ENCODE results near the gene TRPM3. TPM values are rescaled to one million over a fixed set of nuclear protein-coding genes. Genes with fewer than 3 reads are reported as not detected.

TRPM3 gene
- total RNA-seq, 1 experiment from 2014 or later, result not detected

GRCh38 chr9:70868661-70869652, 252.5 kb downstream of the TRPM3 start:
- H3K27me3 ChIP-seq (ENCODE audit: control insufficient read depth, insufficient read depth, low read length), result no peaks in the 10 kb centered on the region; the same call in 1 of the 2 replicates
- BruUV-seq (replicated peaks), result no TSS peak
- ATAC-seq (no peak), DNase-seq (ENCODE audit: low read depth, low spot score) (no peak)
- ChIA-PET POLR2A (no interaction called here), CTCF (no interaction called here)
- TF ChIP-seq CTCF (IDR thresholded peaks at IDR 0.05) (no peak), POLR2AphosphoS5 (IDR thresholded peaks at IDR 0.05; ENCODE audit: low read depth, low read length) (no peak), TCF7L2 (IDR thresholded peaks at IDR 0.05; ENCODE audit: low read depth, low read length) (no peak), SIN3A (IDR thresholded peaks at IDR 0.05; ENCODE audit: borderline replicate concordance, insufficient read depth, low read depth, low read length) (no peak), REST (IDR thresholded peaks at IDR 0.05; ENCODE audit: insufficient read depth in 1 of 2, low read depth in 2 of 2, low read length in 1 of 2) (no peak)
- H3K9me3 ChIP-seq (ENCODE audit: control insufficient read depth, insufficient read depth, low read depth, low read length), result no peaks in the 10 kb centered on the region
- no peak overlapping the region for H3K27ac ChIP-seq (ENCODE audit: low read length)
- no peak overlapping the region for H3K4me3 ChIP-seq (ENCODE audit: low read depth in 2 of 2, low read length in 2 of 2)
- H3K4me1 ChIP-seq (ENCODE audit: control insufficient read depth, insufficient read depth, low read length), result no peaks in the 10 kb centered on the region
- no peaks in the 10 kb centered on the region for H3K36me3 ChIP-seq (ENCODE audit: control insufficient read depth, insufficient read depth, low read length)
- in situ Hi-C loops (cut with HindIII; ENCODE audit: low pct_unique_long_range_greater_than_20kb, low sequenced_read_pairs), result no loop called here
- intact Hi-C loops (cut with micrococcal nuclease; ENCODE audit: unreplicated experiment), result no loop called here

- no peaks in the 10 kb centered on the region; the same call in 1 of the 2 replicates for H3K27me3 ChIP-seq (ENCODE audit: control insufficient read depth, insufficient read depth, low read length)
- intact Hi-C loops (cut with micrococcal nuclease; ENCODE audit: unreplicated experiment), result no loop called here
These were observed 253.4 kb downstream of the TRPM3 start for GRCh38 chr9:70868041-70868440.

More at GRCh38 chr9:70868041-70868440, 253.4 kb downstream of the TRPM3 start:
- no peak overlapping the region for H3K27ac ChIP-seq (ENCODE audit: low read length)
- ChIA-PET POLR2A (no interaction called here), CTCF (no interaction called here)
- no TSS peak for BruUV-seq (replicated peaks)
- in situ Hi-C loops (cut with HindIII; ENCODE audit: low pct_unique_long_range_greater_than_20kb, low sequenced_read_pairs), result no loop called here
- DNase-seq (ENCODE audit: low read depth, low spot score) (no peak), ATAC-seq (no peak)
- no peaks in the 10 kb centered on the region for H3K4me1 ChIP-seq (ENCODE audit: control insufficient read depth, insufficient read depth, low read length)
- no peaks in the 10 kb centered on the region for H3K36me3 ChIP-seq (ENCODE audit: control insufficient read depth, insufficient read depth, low read length)
- TF ChIP-seq TCF7L2 (IDR thresholded peaks at IDR 0.05; ENCODE audit: low read depth, low read length) (no peak), POLR2AphosphoS5 (IDR thresholded peaks at IDR 0.05; ENCODE audit: low read depth, low read length) (no peak), SIN3A (IDR thresholded peaks at IDR 0.05; ENCODE audit: borderline replicate concordance, insufficient read depth, low read depth, low read length) (no peak), CTCF (IDR thresholded peaks at IDR 0.05) (no peak), REST (IDR thresholded peaks at IDR 0.05; ENCODE audit: insufficient read depth in 1 of 2, low read depth in 2 of 2, low read length in 1 of 2) (no peak)
- no peak overlapping the region for H3K4me3 ChIP-seq (ENCODE audit: low read depth in 2 of 2, low read length in 2 of 2)
- H3K9me3 ChIP-seq (ENCODE audit: control insufficient read depth, insufficient read depth, low read depth, low read length), result no peaks in the 10 kb centered on the region

Measured in Panc1 (cell line).